ENCODE measurements around the gene HLA-A.

- no peak for TF ChIP-seq POLR2AphosphoS5 (IDR thresholded peaks at IDR 0.05; ENCODE audit: low read depth)
- no peak for TF ChIP-seq ZNF114 (CRISPR knock-in tag; IDR thresholded peaks at IDR 0.05)
- no peak for TF ChIP-seq CTCF (conservative IDR thresholded peaks at IDR 0.05; ENCODE audit: low read depth in 2 of 2)
- TF ChIP-seq EZH2phosphoT487 (IDR thresholded peaks at IDR 0.05; ENCODE audit: unreplicated experiment), result no peak
- no peak for TF ChIP-seq EZH2 (IDR thresholded peaks at IDR 0.05; ENCODE audit: low read depth, unreplicated experiment)
- TF ChIP-seq REST (IDR thresholded peaks at IDR 0.05; ENCODE audit: unreplicated experiment), result no peak
- TF ChIP-seq ZNF331 (CRISPR knock-in tag; IDR thresholded peaks at IDR 0.05; ENCODE audit: low read depth), result no peak
- no peak for TF ChIP-seq JUNB (IDR thresholded peaks at IDR 0.05; ENCODE audit: unreplicated experiment)
- no peak for TF ChIP-seq STAT1 (IDR thresholded peaks at IDR 0.05; ENCODE audit: unreplicated experiment)
- no peak for TF ChIP-seq CREB1 (CRISPR knock-in tag; IDR thresholded peaks at IDR 0.05; ENCODE audit: low read depth)
- TF ChIP-seq NANOG (IDR thresholded peaks at IDR 0.05; ENCODE audit: borderline replicate concordance), result no peak
- no peak for TF ChIP-seq ZNF462 (CRISPR knock-in tag; IDR thresholded peaks at IDR 0.05)
Measured at GRCh38 chr6:29924287-29924686, 18.0 kb upstream of the HLA-A start.
